GM19043 (cell line): ENCODE results near the gene LONP2.
A peak's percentile ranks its signal among the peaks of the same experiment; 100 is the strongest.
"Not testable (repeated sequence)": the region's sequence is repeated elsewhere in the genome, so short reads cannot be mapped to it uniquely, and the experiment has no call there.

ENCODE experiments used
- ATAC-seq: cut with Tn5 transposase; IDR thresholded peaks from one replicate; pipeline ENCODE4 v1.9.1; 2021; ENCODE audit warnings: low read depth; ENCODE audit not compliant: unreplicated experiment

Gene LONP2

DNA sequence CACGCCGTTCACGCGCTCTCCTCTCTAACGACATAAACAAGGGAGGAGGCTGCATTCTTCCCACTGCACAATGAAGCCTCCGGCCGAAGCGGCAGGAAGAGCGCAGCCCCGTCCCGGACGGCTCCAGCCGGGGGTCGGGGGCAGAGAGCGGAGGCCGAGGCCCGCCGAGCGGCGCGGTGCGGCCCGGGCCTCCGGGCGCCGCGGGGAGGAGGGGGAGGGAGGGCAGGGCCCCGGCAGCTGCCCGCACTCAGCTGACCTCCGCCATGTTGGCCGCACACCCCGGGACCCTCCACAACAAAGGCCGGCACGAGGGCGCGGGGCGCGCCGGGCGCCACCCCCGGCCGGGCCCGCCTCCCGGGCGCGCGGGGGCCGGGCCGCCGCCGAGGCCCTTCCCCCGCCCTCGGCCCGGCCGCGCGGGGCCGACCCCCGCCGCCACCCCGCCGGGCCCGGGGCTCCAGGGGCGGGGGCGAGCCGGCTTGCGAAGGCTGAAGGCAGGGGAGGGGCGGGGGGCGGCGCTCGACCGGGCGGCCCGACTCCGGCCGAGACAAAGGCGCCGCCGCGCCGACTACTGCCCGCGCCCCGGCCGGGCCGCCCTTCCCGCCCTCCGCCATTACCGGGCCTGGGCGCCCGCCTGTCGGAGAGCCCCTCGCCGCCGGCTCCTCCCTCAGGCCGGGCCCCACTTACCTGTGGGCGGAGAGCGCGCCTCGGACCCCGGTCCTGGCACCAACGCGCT, 140.6 kb downstream of the LONP2 start:
- ATAC-seq, result peak; percentile 37

DNA sequence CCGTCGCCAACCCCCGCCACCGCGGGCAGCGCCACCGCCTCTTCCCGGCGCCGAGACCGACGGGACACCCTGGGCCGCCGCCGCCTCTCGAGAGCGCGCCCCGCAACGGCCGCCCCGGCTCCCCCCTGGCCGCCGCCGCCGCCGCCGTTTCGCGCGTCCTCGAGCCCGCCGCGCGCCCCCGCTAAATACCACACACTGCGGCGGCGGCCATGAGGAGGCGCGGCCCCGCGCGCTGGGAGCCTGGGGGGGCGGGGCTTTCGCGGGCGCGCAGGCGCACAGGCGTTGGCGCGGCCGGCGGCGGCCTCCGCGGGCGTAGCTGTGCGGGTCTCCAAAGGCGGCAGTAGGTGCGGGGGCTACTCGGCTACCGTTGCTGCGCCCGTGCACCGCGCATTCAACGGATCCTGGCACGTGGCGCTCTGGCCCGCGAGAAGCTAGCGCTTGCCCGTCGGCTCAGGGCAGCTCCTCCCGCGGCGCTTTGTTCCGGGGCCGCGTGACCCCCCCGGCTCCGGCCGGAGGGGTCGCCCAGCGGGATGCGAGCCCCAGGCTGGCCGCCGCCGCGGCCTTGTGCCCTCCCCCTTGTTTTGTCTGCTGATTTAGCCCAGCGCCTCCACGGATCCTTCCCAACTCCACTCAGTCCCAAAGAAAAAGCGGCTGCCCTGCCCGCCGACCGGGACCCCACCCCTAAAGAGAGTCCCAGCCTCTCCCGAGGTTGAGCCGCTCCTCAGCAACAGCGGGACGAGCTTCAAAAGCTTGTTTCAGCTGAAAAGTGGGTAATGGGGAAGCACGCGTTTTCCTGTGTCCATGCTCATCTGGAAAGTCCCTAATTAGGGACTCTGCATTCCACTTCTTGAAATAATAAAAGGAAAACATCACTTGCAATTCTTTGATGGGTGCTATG, 141.4 kb downstream of the LONP2 start, which contains the start of gene SIAH1:
Gene SIAH1, minus strand, starts transcription at position 161 of the 898 bp plus-strand sequence. CDS start 22,985 bp downstream, outside the sequence.
- peak; percentile 66 for ATAC-seq

DNA sequence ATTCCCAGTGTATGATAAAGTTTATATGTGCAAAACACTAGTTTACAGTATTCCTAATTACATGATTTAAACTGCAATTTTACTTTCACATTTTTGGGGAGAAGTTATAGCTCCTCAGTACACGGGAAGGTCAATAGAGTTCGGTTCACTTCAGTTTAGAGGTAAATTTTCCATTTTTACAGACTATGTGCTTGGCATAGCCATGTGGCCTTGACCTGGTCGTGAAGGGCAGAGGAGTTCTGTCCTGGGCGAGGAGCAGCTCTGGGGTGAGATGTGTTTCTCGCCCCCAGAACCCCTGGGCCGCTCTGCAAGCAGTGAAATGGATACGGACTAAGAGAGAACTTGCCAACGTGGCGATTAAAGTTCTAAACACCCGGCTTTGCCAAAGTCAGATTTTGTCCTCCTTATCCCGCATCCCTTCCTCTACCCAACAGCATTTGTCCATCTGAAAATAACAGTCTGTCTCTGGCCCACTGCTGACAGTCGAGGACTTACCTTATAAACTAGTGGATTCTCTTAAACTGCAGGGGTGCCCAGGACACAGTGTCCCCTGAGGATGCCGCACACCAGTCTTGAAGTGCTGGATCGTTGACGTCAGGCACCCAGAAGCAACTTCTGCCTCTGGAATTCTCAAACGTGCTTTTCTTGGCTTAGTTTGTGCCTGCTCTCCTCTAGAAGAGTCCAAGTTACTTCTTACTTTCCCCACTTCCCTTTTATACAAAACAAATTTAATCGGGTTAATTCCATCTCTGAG, 142.6 kb downstream of the LONP2 start:
- no peak for ATAC-seq

DNA sequence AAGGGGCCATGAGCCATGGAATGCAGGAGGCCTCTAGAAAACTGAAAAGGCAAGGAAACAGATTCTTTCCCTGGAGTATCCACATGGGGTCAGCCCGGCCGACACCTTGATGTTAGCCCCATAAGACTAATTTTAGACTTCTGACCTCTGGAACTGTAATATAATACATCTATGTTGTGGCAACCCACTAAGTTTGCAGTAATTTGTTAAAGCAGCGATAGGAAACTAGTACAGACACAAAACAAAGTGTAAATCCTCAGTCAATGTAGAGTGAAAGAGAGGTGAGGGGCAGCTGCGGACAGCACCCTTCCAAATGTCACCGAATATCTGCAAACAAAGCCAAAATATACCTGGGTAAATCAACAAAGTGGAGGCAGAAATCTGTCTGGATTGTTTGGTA, 148.3 kb downstream of the LONP2 start:
- no peak for ATAC-seq

DNA sequence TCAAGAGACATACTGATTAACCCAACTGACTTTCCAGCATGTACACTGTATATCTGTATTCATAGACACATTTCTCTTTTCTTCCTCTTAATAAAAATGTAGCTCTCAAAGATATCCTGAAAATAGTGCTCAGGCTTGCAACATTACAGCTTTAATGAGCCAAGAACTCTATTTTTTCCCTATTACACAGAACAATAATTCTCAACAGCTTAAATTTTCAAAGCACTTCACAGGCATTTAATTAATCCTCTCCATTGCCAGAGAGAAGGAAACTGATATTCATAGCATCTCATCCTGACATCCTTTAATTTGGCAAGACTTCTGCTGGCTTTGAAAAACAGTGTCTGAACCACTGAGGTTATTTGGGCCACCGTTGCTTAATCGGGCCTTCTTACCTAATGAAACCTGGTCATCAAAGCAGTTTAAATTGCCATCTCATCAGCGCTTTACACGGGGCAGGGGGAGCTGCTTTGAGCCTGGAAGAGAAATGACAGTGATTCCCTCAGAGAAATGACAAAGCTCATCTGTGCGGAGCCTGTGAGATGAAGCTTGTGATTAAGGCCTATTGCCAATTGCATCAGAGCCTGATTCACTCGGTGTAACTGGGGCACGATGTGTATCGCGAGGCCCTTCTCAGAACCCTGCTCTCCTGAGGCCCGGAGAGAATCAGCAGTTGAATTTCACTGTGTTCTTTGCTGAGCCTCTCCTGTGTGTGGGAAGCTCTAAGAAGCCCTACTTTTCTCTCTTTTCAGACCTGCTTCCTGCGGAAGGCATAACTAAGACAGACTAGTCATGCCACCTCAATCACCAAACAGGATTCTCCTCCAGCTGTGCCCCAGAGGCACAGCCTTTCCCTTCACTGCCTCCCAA, 149.6 kb downstream of the LONP2 start:
- ATAC-seq, result no peak

DNA sequence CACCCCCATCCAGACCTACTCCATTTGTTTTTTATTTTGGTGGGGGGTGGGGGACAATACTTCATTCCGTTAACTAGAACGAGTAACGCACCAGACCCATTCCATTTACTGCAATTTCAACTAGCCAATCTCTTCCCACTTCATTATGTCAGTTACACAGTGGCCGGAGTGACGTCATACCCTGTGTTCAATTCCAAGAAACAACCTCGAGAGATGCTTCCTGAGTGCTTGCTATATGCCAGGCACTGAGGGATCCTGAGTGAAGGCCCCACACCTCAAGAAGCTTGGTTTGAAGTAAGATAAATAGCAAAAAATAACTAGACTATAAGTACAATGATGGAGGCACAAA, 150.2 kb downstream of the LONP2 start:
- no peak for ATAC-seq

DNA sequence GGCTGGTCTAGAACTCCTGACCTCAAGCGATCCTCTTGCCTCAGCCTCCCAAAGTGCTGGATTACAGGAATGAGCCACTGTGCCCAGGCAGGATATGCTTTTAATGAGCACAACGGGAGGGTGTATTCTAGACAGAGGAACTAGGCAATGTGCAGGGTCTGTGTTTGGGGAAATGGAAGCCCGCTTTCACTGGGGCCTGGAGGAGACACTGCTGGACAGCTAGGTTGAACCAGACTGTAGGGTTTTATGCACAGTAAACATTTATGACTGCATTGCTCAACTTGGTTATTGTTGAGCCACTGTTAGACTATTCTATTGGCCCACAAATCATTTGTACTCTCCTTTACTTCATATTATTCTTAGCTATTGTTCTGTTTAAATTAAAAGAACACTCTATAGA, 151.3 kb downstream of the LONP2 start:
- ATAC-seq, result no peak

DNA sequence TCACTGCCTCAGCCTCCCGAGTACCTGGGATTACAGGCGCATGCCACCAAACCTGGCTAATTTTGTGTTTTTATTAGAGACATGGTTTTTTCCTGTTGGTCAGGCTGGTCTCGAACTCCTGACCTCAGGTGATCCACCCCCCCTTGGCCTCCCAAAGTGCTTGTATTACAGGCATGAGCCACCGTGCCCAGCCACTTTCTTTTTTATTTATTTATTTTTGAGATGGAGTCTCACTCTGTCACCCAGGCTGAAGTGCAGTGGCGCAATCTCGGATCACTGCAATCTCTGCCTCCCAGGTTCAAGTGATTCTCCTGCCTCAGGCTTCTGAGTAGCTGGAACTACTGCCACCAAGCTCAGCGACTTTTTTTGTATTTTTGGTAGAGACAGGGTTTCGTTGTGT, 158.4 kb downstream of the LONP2 start:
- not testable (repeated sequence) for ATAC-seq

DNA sequence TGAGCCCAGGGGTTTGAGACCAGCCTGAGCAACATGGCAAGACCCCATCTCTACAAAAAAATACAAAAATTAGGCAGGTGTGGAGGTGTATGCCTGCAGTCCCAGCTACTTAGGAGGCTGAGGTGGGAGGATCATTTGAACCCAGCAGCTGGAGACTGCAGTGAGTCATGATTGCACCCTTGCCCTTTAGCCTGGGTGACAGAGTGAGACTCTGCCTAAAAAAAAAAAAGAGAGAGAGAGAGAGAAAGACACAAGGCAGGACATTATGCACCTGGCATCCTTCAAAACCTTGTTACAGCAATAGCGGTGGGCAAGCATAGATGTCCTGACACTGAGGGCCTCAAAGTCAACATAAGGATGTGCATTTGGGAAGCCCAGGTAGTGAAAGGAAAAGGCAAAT, 161.1 kb downstream of the LONP2 start:
- ATAC-seq, result no peak

DNA sequence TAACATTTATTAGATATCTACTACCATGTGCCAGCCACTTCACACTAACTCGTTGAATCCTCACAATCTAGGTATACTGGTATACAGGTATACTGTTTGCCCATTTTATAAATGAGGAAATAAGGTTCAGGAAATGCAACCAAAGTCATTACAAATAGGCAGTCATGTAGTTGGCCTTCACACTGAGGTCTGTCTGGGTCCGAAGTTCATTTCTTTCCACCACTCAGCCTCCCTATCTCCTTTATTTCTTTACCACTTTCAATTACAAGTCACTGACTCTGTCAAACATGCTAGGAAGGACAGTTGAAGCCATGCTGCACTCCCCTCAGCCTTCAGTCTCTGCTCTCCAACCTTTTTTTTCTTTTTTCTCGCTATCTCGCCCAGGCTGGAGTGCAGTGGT, 161.8 kb downstream of the LONP2 start:
- ATAC-seq, result no peak
